ENCODE data around the gene RPL27.
"Not testable (repeated sequence)": the region's sequence is repeated elsewhere in the genome, so short reads cannot be mapped to it uniquely, and the experiment has no call there.

RPL27 gene

DNA sequence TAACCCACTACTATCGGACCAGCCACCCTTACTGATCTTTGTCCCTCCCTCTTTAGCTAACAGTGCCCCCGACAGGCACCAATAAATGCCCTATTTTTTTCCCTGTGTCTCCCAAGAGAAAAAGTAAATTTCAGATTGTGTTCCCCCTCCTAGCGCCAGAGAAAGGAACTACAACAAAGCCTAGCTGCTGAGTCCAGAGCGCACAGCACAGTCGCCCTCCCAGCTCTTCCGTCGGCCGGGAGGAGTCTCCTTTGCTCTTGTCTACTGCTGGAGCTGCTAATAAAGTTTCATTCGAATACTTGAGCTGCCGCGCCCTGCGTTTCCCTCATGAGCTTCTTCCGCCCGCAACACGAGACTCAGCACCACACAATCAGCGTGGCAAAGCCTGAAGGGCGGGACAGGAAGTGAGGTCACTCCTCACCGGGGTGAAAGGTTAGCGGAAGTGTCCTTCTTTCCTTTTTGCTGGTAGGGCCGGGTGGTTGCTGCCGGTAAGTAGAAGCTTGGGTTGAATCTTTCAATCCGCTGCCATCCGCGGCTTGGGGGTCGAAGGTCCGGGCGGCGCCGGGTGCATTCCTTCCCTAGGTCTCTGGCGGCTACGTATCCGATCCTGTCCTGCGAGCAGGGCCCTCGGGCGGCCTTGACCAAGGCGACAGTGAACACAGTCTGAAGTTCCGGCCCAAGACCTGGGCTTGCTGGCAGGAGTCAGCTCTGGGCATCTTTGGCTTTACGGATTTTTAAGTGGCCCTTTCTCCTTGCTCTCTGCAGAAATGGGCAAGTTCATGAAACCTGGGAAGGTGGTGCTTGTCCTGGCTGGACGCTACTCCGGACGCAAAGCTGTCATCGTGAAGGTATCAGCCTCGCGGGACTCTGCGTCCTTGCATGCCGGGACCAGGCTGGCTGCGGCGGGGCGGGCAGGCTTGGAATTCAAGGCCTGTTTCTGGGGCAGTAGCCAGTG is at the start of gene RPL27:
Gene RPL27 (plus strand): TSS at position 436 of the 955 bp plus-strand sequence. CDS start 332 bp downstream, at position 768.
- peak; percentile 97 for DNase-seq (ENCODE audit: low spot score)

DNA sequence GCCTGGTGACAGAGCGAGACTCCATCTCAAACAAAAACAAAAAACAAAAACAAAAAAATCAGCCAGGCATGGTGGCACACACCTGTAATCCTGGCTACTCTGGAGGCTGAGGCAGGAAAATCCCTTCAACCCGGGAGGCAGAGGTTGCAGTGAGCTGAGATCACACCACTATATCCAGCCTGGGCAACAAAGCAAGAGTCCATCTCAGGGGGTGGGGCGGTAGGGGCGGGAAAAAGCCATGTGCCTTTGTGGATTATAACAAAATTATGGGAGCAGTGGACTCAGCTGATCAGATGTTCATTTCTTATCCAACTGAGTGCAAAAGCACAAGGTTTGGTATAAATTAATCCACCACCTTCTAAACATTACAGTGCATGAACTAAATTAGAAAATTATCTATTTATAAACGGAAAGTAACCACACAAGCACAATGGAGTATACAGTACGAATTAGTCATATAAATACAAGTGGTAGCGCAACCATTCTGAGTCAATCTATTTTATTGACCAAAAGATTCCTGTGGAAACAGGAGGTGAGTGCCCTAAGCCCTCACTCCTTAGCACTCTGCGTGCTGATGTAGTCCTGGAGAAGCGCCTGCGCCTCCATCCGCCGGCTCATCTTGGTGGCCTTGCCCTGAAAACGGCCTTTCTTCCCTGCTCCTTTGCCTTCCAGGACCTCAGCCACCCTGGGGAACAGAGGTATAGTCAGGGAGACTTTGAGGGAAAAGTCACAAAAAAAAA is 48.0 kb upstream of the RPL27 start:
- DNase-seq (ENCODE audit: low spot score) = no peak

DNA sequence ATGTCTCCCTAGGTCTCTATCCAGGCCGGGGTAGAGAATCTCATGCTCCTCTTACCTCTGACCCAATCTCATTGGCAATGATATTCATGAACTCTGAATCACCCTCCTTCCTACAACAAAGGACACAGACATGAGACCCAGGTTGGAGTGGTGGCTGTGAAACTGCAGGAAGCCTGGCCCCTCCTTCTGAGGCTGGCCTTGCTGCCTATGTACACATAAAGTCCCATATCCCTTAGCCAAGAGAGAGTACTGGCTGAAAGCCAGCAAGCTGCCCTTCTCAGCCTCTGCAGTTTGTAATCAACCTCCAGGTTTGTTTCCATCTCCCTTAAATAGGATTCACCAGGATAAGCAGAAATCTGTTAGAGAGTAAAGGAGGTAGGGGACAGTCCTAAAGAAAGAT is 44.5 kb upstream of the RPL27 start:
- DNase-seq (ENCODE audit: low spot score) = no peak

DNA sequence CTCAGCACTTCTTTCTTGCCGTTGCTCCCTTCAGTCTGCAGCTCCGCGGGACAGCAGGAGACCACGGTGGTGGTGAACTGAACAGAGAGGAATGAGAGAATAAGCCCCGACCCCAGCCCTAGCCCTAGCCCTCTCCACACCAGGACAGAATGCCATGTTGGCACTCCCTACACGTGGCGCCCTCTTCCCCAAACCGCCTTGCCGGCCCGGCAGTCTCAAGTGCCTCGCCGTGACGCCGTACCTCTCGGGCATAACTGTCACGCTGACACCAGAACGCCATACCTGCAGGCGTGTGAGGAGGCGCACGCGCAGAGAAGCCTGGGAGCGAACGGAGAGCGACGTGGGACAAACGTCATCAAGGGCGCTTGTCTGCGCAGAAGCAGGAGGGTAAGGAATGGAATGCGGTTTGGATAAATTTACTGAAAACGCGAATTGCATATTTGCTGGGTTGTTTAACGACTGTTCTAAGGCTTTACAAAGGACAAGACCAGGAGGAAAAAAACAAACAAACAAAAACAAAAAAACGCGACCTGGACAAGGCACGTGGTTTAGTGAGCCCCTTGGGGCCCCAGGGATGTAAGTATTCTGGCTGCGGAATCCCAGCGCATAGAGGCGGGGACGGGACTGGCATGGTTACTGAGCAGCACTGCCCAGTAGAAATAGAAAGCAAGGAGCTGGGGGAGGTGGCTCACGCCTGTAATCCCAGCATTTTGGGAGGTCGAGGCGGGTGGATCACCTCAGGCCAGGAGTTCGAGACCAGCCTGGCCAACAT is 33.9 kb upstream of the RPL27 start, which contains the start of gene AARSD1:
Gene AARSD1 (minus strand): TSS at position 294 of the 772 bp plus-strand sequence. CDS start 14 bp downstream, at position 280.
- peak; percentile 96 for DNase-seq (ENCODE audit: low spot score)

DNA sequence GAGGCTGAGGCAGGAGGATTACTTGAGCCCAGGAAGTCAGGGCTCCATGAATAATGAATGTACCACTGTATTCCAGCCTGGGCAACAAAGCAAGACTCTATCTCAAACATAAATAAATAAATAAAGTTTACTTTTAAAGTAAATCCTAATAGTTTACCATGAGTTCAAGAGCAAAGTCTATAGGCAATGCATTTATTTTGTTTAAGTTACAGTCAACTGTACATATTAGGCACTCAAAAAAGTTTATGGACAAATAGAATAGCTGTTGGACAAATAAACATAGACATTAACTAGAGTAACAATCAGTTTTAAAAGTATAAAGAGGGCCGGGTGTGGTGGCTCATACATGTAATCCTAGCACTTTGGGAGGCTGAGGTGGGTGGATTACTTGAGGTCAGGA is 30.3 kb upstream of the RPL27 start:
- no peak for DNase-seq (ENCODE audit: low spot score)

DNA sequence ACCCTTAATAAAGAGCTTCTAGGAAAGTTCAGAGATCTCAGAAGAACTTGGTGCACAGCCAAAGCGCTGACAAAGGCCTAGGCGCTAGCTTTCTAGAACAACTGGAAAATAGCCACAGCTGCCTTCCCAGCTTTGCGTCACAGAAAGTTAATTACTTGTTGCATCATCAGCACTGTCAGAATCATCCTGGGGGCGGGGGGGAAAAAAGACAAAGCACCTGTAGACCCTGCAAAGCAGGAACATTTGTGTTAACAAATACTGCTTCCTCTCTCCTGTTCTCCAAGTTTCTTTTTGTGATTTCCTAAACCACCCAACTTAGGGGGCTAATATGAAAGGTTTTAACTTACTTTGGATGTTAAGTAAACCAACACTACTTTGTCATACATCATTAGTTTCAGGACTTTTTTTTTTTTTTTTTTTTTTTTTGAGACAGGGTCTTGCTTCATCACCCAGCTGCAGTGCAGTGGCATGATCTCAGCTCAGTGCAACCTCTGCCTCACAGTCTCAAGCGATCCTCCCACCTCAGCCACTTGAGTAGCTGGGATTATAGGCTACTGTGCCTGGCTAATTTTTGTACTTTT is 29.1 kb upstream of the RPL27 start:
- no peak for DNase-seq (ENCODE audit: low spot score)

DNA sequence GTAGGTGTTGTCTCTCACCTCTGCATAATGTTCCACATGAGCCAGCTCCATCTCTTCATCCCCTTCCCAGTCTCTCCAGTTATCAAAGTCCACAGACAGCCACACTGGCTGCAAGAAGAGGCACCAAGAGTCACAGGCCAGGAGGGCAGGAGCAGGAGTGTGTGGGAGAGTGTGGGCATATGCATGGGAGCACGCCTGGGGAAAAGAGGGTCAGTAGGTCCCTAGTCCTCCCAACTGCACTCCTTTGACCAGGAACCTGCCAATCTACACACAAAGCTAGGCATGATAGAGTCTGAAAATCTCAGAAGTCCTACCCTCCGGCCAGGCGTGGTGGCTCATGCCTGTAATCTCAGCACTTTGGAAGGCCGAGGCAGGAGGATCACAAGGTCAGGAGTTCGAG is 26.6 kb upstream of the RPL27 start:
- DNase-seq (ENCODE audit: low spot score) = no peak

DNA sequence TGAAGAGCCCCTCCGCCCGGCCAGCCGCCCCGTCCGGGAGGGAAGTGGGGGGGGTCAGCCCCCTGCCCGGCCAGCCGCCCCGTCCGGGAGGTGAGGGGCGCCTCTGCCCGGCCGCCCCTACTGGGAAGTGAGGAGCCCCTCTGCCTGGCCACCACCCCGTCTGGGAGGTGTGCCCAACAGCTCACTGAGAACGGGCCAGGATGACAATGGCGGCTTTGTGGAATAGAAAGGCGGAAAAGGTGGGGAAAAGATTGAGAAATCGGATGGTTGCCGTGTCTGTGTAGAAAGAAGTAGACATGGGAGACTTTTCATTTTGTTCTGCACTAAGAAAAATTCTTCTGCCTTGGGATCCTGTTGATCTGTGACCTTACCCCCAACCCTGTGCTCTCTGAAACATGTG is 24.9 kb upstream of the RPL27 start:
- DNase-seq (ENCODE audit: low spot score) = not testable (repeated sequence)

DNA sequence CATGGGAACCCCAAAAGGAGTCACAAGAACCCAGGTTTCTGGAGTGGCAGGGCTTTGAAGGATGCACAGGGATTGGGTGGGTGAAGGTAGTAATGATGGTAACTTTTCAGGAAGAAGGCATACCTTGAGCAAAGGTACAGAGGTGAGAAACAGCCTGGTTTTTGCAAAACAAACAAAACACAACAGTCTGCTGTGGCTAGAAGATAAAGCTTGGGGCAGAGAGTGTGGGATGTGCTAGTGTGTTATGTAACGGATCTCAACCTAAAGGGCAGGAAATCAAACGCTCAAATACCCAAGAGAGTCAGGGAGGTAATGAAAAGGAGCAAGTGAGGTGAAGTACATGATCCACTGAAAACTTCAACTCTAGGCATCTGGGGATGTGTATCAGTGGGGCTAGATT is 23.0 kb upstream of the RPL27 start:
- no peak for DNase-seq (ENCODE audit: low spot score)

DNA sequence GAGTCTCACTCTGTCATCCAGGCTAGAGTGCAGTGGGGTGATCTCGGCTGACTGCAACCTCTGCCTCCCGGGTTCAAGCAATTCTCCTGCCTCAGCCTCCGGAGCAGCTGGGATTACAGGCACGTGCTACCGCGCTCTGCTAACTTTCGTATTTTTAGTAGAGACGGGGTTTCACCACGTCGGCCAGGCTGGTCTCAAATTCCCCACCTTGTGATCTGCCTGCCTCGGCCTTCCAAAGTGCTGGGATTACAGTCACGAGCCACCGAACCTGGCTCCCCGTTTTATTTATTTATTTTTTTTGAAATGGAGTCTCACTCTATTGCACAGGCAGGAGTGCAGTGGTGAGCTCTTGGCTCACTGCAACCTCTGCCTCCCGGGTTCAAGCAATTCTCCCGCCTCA is 22.5 kb upstream of the RPL27 start:
- DNase-seq (ENCODE audit: low spot score) = not testable (repeated sequence)

DNA sequence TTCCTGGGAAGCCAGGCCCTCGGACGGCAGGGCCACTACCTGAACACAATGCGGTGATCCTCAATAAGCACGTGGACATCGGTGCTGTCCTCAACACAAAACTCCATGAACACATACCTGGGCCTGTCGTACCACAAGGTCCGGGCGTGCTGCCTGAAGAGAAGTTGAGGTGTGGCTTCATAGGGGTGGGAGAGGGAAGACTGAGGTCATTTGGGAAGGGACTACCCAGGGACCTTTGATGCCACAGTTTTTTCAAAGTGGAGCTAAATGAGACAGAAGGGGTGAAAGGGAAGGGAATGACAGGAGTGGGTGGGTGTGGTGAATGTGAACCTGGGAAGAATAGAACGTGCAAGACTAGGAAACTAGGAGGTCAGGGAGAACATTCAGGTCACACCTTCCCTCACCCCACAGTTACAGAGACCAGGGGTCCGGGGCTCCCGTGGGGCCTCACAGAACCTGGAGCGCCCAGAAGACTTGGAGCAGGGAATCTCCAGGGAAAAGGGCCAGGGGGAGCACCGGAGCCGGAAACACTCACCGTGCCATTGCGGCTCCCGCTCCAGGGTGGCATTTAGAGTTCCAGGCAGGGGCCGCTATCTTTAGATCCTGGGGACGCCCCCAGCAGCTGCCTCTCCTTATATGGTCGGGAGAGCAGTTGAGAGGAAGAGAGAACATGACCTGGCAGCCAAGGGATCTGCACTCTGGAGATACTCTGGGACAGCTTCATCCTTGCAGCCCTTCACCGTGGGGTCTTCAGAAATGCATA is 18.5 kb upstream of the RPL27 start, which contains the start of gene PTGES3L:
Gene PTGES3L (minus strand): TSS at position 570 of the 763 bp plus-strand sequence. CDS start 27 bp downstream, at position 543.
- DNase-seq (ENCODE audit: low spot score) = peak; percentile 43

DNA sequence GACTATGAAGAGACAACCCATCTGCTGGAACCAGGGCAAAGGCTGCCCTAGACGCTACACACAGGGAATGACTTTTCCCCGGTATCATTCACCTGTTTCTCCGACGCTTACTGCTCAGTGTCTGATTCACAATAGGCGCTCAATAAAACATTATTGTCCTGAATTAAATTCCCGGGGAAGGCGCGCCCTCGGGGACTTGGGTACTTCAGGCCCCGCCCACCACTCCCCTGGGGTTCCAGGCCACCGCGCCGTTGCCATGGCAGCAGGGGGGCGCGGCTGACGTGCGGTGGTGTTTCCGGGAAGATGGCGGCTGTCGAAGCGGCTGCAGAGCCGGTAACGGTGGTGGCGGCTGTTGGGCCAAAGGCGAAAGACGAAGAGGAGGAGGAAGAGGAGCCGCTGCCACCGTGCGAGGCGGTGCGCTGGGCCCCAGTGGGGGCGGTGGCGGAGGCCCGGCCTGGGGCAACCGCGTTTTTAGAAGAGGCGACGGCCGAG is 17.9 kb upstream of the RPL27 start, which contains the start of gene RUNDC1:
Gene RUNDC1 (plus strand): TSS at position 292 of the 492 bp plus-strand sequence. CDS start 12 bp downstream, at position 304.
- DNase-seq (ENCODE audit: low spot score) = peak; percentile 97

DNA sequence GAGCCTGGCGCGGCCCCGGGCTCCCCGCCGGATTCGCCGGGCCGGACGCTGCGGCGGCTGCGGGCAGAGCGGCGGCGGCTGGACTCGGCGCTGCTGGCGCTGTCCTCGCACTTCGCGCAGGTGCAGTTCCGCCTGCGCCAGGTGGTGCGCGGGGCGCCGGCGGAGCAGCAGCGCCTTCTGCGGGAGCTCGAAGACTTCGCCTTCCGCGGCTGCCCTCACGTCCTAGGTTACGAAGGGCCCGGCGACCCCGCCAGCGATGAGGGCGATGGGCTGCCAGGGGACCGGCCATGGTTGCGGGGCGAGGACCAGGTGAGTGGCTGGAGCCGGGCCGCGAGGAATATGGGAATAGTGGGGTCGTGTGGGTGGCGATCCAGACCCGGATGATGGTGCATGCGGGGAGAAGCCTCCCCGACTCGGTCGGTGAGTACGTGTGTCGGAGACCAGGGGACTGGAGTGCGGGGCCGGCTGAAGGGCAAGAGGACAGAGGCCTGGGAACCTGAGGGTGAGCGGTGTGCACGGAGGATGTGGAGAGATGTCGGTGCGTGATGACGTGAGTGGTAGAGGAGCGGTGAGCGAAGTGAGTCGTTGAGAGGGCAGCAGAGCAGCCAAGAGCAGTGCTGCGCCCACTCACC is 17.3 kb upstream of the RPL27 start:
- peak; percentile 60 for DNase-seq (ENCODE audit: low spot score)

DNA sequence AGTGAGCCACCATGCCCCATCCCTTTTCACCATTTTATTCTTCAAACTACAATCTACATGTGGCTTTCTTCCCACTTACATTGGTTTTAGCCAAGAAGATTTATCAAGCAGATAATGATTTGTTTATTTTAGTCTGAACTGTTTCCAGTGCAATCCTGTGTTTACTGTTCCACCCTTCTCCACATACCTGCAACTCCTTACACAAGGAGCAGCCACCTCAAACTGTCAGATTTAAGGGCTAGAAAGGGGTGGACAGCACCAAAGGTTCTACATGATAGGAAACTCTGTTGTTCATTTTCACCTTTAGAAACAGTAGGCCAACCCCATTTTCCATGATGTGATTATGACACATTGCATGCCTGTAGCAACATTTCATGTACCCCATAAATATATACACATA is 16.0 kb upstream of the RPL27 start:
- no peak for DNase-seq (ENCODE audit: low spot score)

DNA sequence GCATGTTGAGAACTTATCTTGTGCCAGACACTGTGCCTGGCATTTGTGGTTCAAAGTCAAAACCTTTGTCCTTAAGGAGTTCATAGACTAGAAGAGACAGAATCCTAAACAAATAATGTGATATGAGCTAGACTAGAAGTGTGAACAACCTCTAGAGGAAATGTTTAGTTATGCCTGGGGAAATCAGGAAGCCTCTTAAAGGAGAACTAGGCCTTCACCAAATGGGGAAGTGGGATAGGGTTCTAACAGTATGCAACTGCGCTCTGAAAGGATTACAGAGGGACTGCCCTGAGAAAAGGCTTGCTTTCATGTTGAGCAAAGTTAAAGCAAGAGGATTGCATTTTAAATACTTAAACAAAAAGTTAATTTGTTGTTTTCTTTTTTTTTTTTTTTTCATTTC is 13.0 kb upstream of the RPL27 start:
- DNase-seq (ENCODE audit: low spot score) = no peak

DNA sequence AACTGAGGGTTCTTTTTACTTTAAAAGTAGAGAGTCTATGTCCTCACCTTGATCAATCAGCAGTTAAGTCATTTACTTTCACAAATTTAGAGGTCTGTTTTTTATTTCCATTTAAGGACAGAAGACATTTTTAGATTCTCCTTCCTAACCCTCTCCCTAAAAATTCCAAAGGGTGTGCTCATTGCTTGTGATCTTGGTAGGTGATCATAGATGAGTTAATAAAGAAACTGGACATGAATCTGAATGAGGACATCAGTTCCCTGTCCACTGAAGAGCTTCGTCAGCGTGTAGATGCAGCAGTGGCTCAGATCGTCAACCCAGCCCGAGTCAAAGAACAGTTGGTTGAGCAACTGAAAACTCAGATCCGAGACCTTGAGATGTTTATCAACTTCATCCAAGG is 9.1 kb upstream of the RPL27 start:
- DNase-seq (ENCODE audit: low spot score) = no peak

DNA sequence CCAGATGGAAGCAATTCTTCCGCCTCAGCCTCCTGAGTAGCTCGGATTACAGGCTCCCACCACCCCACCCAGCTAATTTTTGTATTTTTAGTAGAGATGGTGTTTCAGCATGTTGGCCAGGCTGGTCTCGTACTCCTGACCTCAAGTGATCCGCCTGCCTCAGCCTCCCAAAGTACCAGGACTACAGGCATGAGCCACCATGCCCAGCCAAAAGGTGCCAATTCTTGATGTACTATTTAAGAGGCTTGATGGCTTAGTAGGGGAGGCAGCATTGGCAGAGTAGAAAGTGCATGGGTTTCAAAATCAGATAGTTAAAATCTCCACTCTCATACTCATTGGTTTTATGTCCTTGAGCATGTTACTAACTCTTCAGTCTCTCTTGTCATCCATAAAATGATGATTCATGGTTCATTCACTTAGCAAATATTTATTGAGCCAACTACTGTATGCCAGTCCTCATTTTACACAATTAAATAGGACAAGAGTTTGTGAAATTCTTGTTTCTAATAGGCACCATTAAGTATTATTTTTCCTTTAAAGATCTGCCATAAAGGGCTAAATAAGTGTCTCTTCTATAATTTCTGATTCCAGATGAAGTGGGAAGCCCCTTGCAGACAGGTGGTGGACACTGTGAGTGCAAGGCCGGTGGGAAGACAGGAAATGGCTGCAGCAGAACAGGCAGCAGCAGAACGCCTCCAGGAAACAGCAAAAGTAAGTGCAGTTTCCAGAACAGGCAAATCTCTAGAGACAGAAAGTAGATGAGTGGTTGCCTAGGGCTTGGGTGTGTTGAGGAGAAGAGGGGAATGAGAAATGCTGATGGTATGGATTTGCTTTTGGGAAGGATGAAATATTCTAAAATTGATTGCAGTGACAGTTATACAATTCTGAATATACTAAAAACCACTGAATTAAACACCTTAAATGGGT is 8.2 kb upstream of the RPL27 start:
- peak; percentile 38 for DNase-seq (ENCODE audit: low spot score)

DNA sequence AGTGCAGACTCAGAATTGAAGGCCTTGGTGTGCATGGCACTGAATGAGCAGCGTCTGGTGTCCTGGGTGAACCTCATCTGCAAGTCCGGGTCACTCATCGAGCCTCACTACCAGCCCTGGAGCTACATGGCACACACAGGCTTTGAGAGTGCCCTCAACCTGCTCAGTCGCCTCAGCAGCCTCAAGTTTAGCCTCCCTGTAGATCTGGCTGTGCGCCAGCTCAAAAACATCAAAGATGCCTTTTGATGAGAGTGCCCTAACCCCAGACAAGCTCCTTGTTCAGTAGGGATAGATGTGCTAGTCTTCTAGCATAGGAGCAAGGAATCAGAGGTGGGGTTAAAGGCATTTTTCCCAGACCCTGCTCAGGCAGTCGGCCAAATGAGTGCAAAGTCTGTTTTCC is 6.7 kb upstream of the RPL27 start:
- DNase-seq (ENCODE audit: low spot score) = no peak

DNA sequence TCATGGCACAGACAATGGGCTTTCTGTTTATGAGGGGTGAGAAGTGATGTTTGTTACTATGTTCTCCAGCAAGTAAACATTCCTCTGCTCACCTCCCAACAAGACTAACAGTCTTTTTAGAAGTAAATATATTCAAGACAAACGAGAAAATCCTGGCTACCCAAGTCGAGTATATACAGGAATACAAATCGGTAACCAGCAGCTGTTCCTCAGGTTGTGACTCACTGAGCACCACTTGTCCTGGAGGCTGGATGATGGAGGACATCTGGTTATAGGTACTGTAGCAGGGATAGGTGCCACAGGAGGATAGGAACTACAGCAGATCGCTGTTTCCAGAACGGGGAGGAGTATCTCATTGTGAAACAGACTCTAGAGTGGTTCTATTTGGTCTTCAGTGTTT is 5.3 kb upstream of the RPL27 start:
- no peak for DNase-seq (ENCODE audit: low spot score)
